ENCODE results near the gene MX2. TPM values are rescaled to one million over a fixed set of nuclear protein-coding genes. Genes with fewer than 3 reads are reported as not detected.

MX2 gene
- total and polyA plus RNA-seq, 2 experiments from 2014 or later: 5.4 to 9.2 TPM

GRCh38 chr21:41447356-41447755 lies 85.5 kb downstream of the MX2 start (continued):
- TF ChIP-seq ZNF462 (CRISPR knock-in tag; IDR thresholded peaks at IDR 0.05): no peak
- TF ChIP-seq CREB1 (CRISPR knock-in tag; IDR thresholded peaks at IDR 0.05; ENCODE audit: low read depth): no peak
- TF ChIP-seq ZNF331 (CRISPR knock-in tag; IDR thresholded peaks at IDR 0.05; ENCODE audit: low read depth): no peak

- H3K4me3 ChIP-seq: no peak overlapping the region
- no peak overlapping the region for H3K27ac Mint-ChIP-seq
- peaks cover 7% of the 10 kb centered on the region; the same call in 1 of the 2 replicates for H3K9me2 ChIP-seq (ENCODE audit: insufficient read depth)
- H3K9me3 Mint-ChIP-seq: no peaks in the 10 kb centered on the region
- H3K27ac ChIP-seq (ENCODE audit: low read depth): no peak overlapping the region
- no peaks in the 10 kb centered on the region for H3K27me3 ChIP-seq (ENCODE audit: insufficient read depth)
- peaks cover 4% of the 10 kb centered on the region for H3K27me3 Mint-ChIP-seq (ENCODE audit: insufficient read depth, low read depth, poor library complexity)
- H3K36me3 ChIP-seq (ENCODE audit: insufficient read depth): no peaks in the 10 kb centered on the region; the same call in 1 of the 2 replicates
- no peaks in the 10 kb centered on the region for H3F3A ChIP-seq (replicated peaks; ENCODE audit: low read depth)
- no peaks in the 10 kb centered on the region for H3K4me1 ChIP-seq (ENCODE audit: insufficient read depth)
- ATAC-seq (no peak), DNase-seq (ENCODE audit: low spot score) (no peak)
- H3K4me1 Mint-ChIP-seq: peaks cover 18% of the 10 kb centered on the region
- H3K4me3 Mint-ChIP-seq: no peak overlapping the region
- H3K79me2 ChIP-seq (replicated peaks; ENCODE audit: insufficient read depth): no peaks in the 10 kb centered on the region
- H2AFZ ChIP-seq: no peak overlapping the region
- no peaks in the 10 kb centered on the region for H4K20me1 ChIP-seq (replicated peaks; ENCODE audit: insufficient read depth)
- H3K36me3 Mint-ChIP-seq (ENCODE audit: low read depth): peaks cover 10% of the 10 kb centered on the region; the same call in 1 of the 3 replicates
- H3K4me2 ChIP-seq: no peak overlapping the region
- no peak for TF ChIP-seq STAT1 (IDR thresholded peaks at IDR 0.05; ENCODE audit: unreplicated experiment)
- no peak for TF ChIP-seq CREB1 (CRISPR knock-in tag; IDR thresholded peaks at IDR 0.05; ENCODE audit: low read depth)
- TF ChIP-seq ZNF462 (CRISPR knock-in tag; IDR thresholded peaks at IDR 0.05): no peak
- no peak for TF ChIP-seq ZNF114 (CRISPR knock-in tag; IDR thresholded peaks at IDR 0.05)
- TF ChIP-seq CTCF (conservative IDR thresholded peaks at IDR 0.05; ENCODE audit: low read depth in 2 of 2): no peak
Observed at GRCh38 chr21:41449613-41450012, 87.8 kb downstream of the MX2 start.
